Measurements from ENCODE around the gene FPR2. TPM values are rescaled to one million over a fixed set of nuclear protein-coding genes. Genes with fewer than 3 reads are reported as not detected.

Gene FPR2
- total RNA-seq, 2 experiments from 2014 or later, result not detected

DNA sequence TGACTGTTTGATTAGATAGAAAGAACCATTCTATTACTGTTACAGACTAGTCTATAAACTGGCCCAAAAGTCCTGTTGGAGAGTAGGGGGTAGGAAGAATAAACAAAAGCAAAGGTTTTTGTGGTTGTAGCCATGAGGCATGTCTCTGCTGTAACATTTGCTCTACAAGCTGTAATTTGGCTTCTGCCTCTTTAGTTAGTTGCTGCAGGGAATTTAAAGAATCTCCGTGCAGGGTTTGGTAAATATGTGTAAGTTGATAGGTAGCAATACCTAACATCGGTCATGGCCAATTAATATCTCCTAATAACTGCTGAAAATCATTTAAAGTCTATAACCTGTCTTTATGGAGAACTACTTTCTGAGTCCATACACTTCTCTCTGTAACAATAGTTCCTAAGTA, 46.9 kb downstream of the FPR2 start:
- DNase-seq (no peak), ATAC-seq (ENCODE audit: low read depth) (no peak)
- Mint-ChIP-seq H3K27ac (no peak overlapping the region), H3K27me3 (no peaks in the 10 kb centered on the region), H3K4me3 (no peak overlapping the region), H3K36me3 (no peaks in the 10 kb centered on the region), H3K9me3 (peaks cover 10% of the 10 kb centered on the region), H3K4me1 (no peaks in the 10 kb centered on the region)
- POLR2A ChIA-PET, result no interaction called here

DNA sequence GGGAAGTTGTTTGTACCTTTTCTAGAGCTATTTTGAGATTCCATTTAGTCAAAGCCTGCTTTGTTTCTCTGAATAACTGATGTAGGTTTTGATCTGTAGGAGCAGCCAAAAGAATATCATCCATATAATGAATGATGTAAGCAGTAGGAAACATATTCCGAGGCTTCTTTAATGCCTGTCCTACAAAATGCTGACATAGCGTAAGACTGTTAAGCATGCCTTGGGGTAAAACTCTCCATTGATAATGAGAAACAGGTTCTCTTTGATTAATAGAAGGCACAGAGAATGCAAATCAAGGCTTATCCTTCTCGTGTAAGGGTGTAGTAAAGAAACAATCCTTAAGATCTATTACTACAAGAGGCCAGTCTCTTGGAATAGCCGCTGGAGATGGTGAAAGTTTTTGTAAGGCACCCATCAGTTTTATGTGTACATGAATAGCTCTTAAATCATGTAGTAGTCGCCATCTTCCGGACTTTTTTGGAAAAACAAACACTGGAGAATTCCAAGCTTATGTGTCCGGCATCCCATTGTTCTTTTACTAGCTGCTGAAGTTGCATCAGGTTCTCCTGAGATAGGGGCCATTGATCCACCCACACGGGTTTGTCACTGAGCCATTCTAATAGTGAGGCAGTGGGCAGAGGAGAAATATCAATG, 47.5 kb downstream of the FPR2 start:
- H3K9me3 Mint-ChIP-seq, result peaks cover 7% of the 10 kb centered on the region
- H3K36me3 Mint-ChIP-seq, result no peaks in the 10 kb centered on the region
- no peaks in the 10 kb centered on the region for H3K27me3 Mint-ChIP-seq
- POLR2A ChIA-PET, result no interaction called here
- no peak overlapping the region for H3K27ac Mint-ChIP-seq
- no peak for ATAC-seq (ENCODE audit: low read depth)
- DNase-seq, result no peak
- no peak overlapping the region for H3K4me3 Mint-ChIP-seq
- no peaks in the 10 kb centered on the region for H3K4me1 Mint-ChIP-seq

- H3K4me3 Mint-ChIP-seq, result no peak overlapping the region
Measured at GRCh38 chr19:51809787-51810186, 48.8 kb downstream of the FPR2 start.

GRCh38 chr19:51810223-51810622, 49.2 kb downstream of the FPR2 start:
- Mint-ChIP-seq H3K4me1 (no peaks in the 10 kb centered on the region), H3K27me3 (no peaks in the 10 kb centered on the region), H3K36me3 (no peaks in the 10 kb centered on the region), H3K27ac (no peak overlapping the region), H3K9me3 (peaks cover 11% of the 10 kb centered on the region), H3K4me3 (no peak overlapping the region)
- POLR2A ChIA-PET, result no interaction called here
- ATAC-seq (ENCODE audit: low read depth) (no peak), DNase-seq (no peak)

More at GRCh38 chr19:51809787-51810186, 48.8 kb downstream of the FPR2 start:
- DNase-seq (no peak), ATAC-seq (ENCODE audit: low read depth) (no peak)
- peaks cover 11% of the 10 kb centered on the region for H3K9me3 Mint-ChIP-seq
- H3K27ac Mint-ChIP-seq, result no peak overlapping the region
- no peaks in the 10 kb centered on the region for H3K27me3 Mint-ChIP-seq
- no peaks in the 10 kb centered on the region for H3K4me1 Mint-ChIP-seq
- POLR2A ChIA-PET, result no interaction called here
- no peaks in the 10 kb centered on the region for H3K36me3 Mint-ChIP-seq

DNA sequence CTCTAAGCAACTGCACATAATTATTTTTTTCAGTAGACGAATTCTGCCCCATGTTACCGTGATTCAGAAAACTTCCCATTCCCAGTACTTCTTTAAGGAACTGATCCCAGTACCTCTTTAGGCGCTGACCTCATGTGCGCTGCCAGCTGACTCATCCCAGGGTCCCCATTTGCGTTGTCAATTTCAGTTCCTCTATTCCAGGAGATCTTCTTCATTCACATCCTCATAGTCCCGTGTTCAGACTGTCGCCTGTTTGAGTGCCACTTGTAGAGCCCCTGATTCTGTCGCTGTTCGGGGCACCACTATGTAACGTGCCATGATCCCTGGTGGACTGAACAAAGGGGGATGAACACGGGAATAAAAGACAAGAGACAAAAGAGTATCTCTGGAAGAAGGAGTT, 50.4 kb downstream of the FPR2 start:
- Mint-ChIP-seq H3K4me1 (no peaks in the 10 kb centered on the region), H3K36me3 (no peaks in the 10 kb centered on the region), H3K4me3 (no peak overlapping the region), H3K27ac (no peak overlapping the region), H3K27me3 (no peaks in the 10 kb centered on the region), H3K9me3 (peaks cover 10% of the 10 kb centered on the region)
- DNase-seq (no peak), ATAC-seq (ENCODE audit: low read depth) (no peak)
- POLR2A ChIA-PET, result no interaction called here

GRCh38 chr19:51815043-51815442, 54.1 kb downstream of the FPR2 start:
- ATAC-seq (ENCODE audit: low read depth) (no peak), DNase-seq (no peak)
- POLR2A ChIA-PET, result no interaction called here
- no peaks in the 10 kb centered on the region for H3K36me3 Mint-ChIP-seq
- H3K27me3 Mint-ChIP-seq, result no peaks in the 10 kb centered on the region
- no peak overlapping the region for H3K27ac Mint-ChIP-seq
- peaks cover 15% of the 10 kb centered on the region for H3K9me3 Mint-ChIP-seq
- no peak overlapping the region for H3K4me3 Mint-ChIP-seq
- no peaks in the 10 kb centered on the region for H3K4me1 Mint-ChIP-seq

GRCh38 chr19:51816711-51817110, 55.7 kb downstream of the FPR2 start:
- ATAC-seq (ENCODE audit: low read depth) (no peak), DNase-seq (no peak)
- Mint-ChIP-seq H3K27me3 (no peaks in the 10 kb centered on the region), H3K4me3 (no peak overlapping the region), H3K27ac (no peak overlapping the region), H3K9me3 (peaks cover 17% of the 10 kb centered on the region), H3K4me1 (no peaks in the 10 kb centered on the region), H3K36me3 (no peaks in the 10 kb centered on the region)
- POLR2A ChIA-PET, result no interaction called here

DNA sequence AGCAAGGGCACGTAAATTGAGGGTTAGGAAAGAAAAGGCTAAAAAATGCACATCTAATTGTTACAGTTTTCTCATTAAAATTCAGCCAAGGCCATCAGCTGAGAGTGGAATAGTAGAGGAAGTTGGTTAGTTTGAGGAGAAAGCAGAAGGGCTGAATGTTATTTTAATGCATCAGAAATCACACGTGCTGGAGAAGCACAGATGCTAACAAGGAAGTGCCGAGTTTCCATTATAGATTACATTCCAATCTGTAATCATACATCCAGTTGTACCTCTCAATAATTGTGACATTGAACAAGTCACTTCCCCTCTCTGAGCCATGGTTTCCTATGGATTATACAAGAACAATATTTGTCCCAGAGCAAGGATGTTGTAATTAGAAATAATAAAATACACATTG, 59.0 kb downstream of the FPR2 start:
- peaks cover 32% of the 10 kb centered on the region for H3K9me3 Mint-ChIP-seq

More for the DNA sequence above, 59.0 kb downstream of the FPR2 start:
- H3K4me1 Mint-ChIP-seq, result no peaks in the 10 kb centered on the region
- DNase-seq, result no peak
- no peak for ATAC-seq (ENCODE audit: low read depth)
- POLR2A ChIA-PET, result no interaction called here
- no peaks in the 10 kb centered on the region for H3K36me3 Mint-ChIP-seq
- H3K27me3 Mint-ChIP-seq, result no peaks in the 10 kb centered on the region
- H3K4me3 Mint-ChIP-seq, result no peak overlapping the region
- no peak overlapping the region for H3K27ac Mint-ChIP-seq

Other genes starting within 250 kb of the FPR2 start
- gene SIGLEC6, start 229.5 kb upstream of the FPR2 start, total RNA-seq, result not detected
- gene ZNF175, start 189.9 kb upstream of the FPR2 start, total RNA-seq, result 10 to 100 TPM in 1 of 2 experiments, 1 to 10 TPM in 1; 9.5 to 15.6 TPM
- not detected for gene SIGLEC5, start 130.8 kb upstream of the FPR2 start, total RNA-seq
- under 1 TPM; 0.33 to 0.57 TPM for gene SIGLEC14, start 114.4 kb upstream of the FPR2 start, total RNA-seq
- gene SPACA6, start 67.8 kb upstream of the FPR2 start, total RNA-seq, result 1 to 10 TPM; 4.8 TPM
- not detected for gene HAS1, start 37.2 kb upstream of the FPR2 start, total RNA-seq
- gene FPR1, start 9.3 kb upstream of the FPR2 start, total RNA-seq, result not detected
- 1 to 10 TPM; 1.8 to 2.5 TPM for gene FPR3, start 34.0 kb downstream of the FPR2 start, total RNA-seq
- 10 to 100 TPM; 13.6 to 14.0 TPM for gene ZNF577, start 126.8 kb downstream of the FPR2 start, total RNA-seq
- gene ZNF649, start 143.8 kb downstream of the FPR2 start, total RNA-seq, result 10 to 100 TPM; 19.7 to 21.1 TPM
- gene ZNF613, start 166.3 kb downstream of the FPR2 start, total RNA-seq, result 1 to 10 TPM; 6.5 to 8.4 TPM
- 10 to 100 TPM; 23.8 to 24.0 TPM for gene ZNF350, start 225.7 kb downstream of the FPR2 start, total RNA-seq
- gene ZNF615, start 247.0 kb downstream of the FPR2 start, total RNA-seq, result 10 to 100 TPM; 14.1 to 19.7 TPM

All from activated naive CD8-positive, alpha-beta T cell treated with anti-CD3 and anti-CD28 coated beads, Interleukin-2, amount 10 ng/mL, durations not matched to agents 7 days and 5 days (primary cell).